ENCODE measurements around the gene HEATR5B.
A peak's percentile ranks its signal among the peaks of the same experiment; 100 is the strongest.

HEATR5B gene

DNA sequence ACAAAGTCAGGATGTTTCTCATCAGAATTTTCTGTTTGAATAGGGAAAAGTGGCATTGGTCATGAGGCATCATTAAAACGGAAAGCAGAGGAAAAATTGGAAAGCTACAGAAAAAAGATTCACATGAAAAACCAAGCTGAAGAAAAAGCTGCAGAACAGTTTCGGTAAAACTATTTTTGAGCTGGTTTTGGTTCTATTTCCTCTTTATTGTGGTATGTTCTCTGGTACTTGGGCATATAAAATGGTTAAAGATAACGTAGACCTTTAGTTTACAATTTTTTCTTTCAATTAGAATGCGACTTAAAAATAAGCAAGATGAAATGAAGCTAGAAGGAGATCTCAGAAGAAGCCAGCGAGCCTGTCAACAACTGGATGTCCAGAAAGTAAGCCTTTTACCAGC, 7.7 kb upstream of the HEATR5B start:
- Mint-ChIP-seq H3K4me3 (no peak overlapping the region), H3K9me3 (ENCODE audit: low read depth) (no peaks in the 10 kb centered on the region), H3K36me3 (peaks cover 10% of the 10 kb centered on the region), H3K4me1 (ENCODE audit: low read depth) (no peaks in the 10 kb centered on the region), H3K27ac (no peak overlapping the region), H3K27me3 (no peaks in the 10 kb centered on the region)

DNA sequence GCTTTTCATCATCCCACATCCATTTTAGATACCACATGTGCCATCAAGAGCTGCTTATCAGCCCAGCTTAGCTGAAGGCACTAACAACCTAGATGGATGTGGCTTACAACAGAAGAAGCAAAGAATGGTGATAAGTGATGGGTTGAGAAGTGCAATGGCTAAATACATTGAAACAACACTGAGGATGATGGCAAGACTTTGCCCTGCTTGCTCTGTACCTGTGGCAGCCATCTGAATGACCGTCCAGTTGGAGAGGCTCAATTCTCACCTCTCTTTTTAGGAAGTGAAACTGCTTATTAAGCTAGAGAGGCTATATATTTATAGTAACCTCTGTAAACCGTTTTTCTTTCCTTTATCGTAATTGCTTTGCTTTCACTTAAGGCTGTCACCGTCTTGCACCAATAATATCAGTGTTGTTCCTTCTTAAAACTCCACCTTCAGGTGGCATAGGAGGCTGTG, 5.9 kb upstream of the HEATR5B start:
- Mint-ChIP-seq H3K27ac (no peak overlapping the region), H3K36me3 (peaks cover 10% of the 10 kb centered on the region)

DNA sequence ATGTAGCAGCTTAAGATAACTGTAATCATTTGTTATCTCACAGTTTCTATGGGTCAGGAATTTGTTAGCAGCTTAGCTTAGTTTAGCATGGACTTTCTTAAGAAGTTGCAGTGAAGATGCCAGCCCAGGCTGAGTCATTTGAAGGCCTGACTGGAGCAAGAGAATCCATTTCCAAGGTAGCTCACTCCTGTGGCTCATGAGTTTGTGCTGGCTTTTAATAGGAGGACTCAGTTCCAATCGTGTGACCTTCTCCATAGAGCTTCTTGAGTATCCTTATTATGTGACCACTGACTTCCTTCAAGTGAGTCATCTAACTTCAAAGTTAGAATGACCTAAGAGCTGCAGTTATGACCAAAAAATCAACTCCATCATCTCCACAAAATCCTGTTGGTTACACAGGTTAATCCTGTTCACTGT, 1.6 kb upstream of the HEATR5B start:
- no peaks in the 10 kb centered on the region for H3K9me3 Mint-ChIP-seq (ENCODE audit: low read depth)
- no peak overlapping the region for H3K4me3 Mint-ChIP-seq
- H3K27ac Mint-ChIP-seq = no peak overlapping the region
- peaks cover 5% of the 10 kb centered on the region for H3K36me3 Mint-ChIP-seq
- H3K4me1 Mint-ChIP-seq (ENCODE audit: low read depth) = peaks cover 16% of the 10 kb centered on the region
- no peaks in the 10 kb centered on the region for H3K27me3 Mint-ChIP-seq

More for the DNA sequence above, 5.9 kb upstream of the HEATR5B start:
- Mint-ChIP-seq H3K4me3 (no peak overlapping the region), H3K4me1 (ENCODE audit: low read depth) (peaks cover 5% of the 10 kb centered on the region), H3K27me3 (no peaks in the 10 kb centered on the region), H3K9me3 (ENCODE audit: low read depth) (no peaks in the 10 kb centered on the region)

DNA sequence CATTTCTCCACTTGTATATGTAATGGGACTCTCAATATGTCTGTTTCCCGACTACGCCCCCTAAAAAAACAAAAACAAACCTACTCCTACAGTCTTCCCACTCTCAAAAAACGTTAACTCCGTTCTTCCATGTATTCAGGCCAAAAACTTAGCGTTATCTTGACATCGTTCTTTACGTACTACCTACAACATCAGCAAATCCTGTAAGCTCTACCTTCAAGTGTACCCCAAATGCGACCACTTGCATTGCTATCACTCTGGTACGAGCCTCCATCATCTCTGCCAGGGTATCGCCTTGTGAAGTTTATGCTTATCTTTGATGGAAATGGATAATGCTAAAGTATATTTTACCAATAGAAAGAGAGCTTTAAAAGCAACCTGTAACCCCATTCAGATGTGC, 625 bp upstream of the HEATR5B start:
- H3K4me3 Mint-ChIP-seq = no peak overlapping the region
- peaks cover 5% of the 10 kb centered on the region for H3K36me3 Mint-ChIP-seq
- peaks cover 25% of the 10 kb centered on the region for H3K4me1 Mint-ChIP-seq (ENCODE audit: low read depth)
- no peak overlapping the region for H3K27ac Mint-ChIP-seq
- H3K27me3 Mint-ChIP-seq = no peaks in the 10 kb centered on the region
- H3K9me3 Mint-ChIP-seq (ENCODE audit: low read depth) = no peaks in the 10 kb centered on the region

DNA sequence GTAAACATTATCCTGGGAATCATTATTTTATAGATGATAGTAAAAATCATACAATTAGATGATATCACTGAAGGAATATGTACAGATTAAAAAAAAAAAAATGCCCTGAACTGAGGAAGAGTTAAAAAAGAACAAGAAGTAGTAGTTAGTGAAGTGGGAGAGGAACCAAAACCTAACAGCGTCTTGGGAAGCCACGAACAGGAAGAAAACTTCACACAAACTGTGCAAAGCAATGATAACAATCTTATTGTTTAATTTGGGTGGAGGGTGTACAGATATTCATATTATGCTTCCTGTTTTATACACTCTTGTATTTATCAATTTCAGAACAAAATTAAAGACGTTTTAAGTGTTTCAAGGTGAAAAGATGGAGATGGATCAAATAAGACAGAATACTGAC, 3.5 kb downstream of the HEATR5B start:
- H3K36me3 Mint-ChIP-seq = peaks cover 4% of the 10 kb centered on the region
- no peaks in the 10 kb centered on the region for H3K9me3 Mint-ChIP-seq (ENCODE audit: low read depth)
- H3K27ac Mint-ChIP-seq = peak overlapping the region; percentile 61
- H3K4me3 Mint-ChIP-seq = peak overlapping the region; percentile 38
- H3K4me1 Mint-ChIP-seq (ENCODE audit: low read depth) = peaks cover 46% of the 10 kb centered on the region
- no peaks in the 10 kb centered on the region for H3K27me3 Mint-ChIP-seq

DNA sequence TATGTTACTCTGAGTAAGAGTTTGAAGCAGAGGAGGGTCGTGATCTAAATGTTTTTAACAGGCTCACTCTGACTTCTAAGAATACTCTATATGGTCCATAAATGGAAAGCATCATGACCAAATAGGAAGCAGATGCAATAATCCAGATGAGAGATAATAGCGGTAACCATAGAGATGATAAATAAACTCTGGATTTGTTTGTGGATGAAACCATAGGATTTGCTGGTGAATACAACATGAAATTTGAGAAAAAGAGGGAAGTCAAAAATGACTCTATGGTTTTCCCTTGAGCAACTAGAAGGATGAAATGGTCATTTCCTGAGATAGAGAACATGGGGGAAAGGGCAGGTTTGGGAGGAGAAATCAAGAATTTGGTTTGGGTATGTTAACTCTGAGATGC, 3.9 kb downstream of the HEATR5B start:
- H3K27me3 Mint-ChIP-seq = no peaks in the 10 kb centered on the region
- H3K36me3 Mint-ChIP-seq = peaks cover 4% of the 10 kb centered on the region

DNA sequence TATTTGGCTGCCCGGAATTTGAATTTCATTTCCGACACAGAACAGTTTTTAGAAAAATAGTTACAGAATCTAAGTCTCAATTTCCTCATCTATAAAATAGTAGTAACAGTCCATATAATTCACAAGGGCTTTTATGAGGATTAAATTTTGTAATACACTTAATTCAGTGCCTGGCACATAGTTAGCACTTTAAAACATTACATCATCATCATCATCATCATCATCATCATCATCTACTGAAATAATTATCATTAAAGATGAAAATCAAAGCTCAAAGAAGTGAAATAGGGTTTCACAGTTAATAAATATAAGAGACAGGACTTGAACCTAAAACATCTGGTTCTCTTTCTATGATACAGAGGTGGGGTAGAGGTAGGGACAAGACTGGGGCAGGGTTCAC, 13.2 kb downstream of the HEATR5B start:
- H3K36me3 Mint-ChIP-seq = peaks cover 15% of the 10 kb centered on the region
- no peak overlapping the region for H3K27ac Mint-ChIP-seq
- H3K4me1 Mint-ChIP-seq (ENCODE audit: low read depth) = peaks cover 23% of the 10 kb centered on the region
- H3K4me3 Mint-ChIP-seq = no peak overlapping the region
- H3K9me3 Mint-ChIP-seq (ENCODE audit: low read depth) = no peaks in the 10 kb centered on the region
- no peaks in the 10 kb centered on the region for H3K27me3 Mint-ChIP-seq

More for the DNA sequence above, 3.9 kb downstream of the HEATR5B start:
- H3K4me1 Mint-ChIP-seq (ENCODE audit: low read depth) = peaks cover 44% of the 10 kb centered on the region
- peak overlapping the region; percentile 61 for H3K27ac Mint-ChIP-seq
- H3K4me3 Mint-ChIP-seq = peak overlapping the region; percentile 38
- no peaks in the 10 kb centered on the region for H3K9me3 Mint-ChIP-seq (ENCODE audit: low read depth)

DNA sequence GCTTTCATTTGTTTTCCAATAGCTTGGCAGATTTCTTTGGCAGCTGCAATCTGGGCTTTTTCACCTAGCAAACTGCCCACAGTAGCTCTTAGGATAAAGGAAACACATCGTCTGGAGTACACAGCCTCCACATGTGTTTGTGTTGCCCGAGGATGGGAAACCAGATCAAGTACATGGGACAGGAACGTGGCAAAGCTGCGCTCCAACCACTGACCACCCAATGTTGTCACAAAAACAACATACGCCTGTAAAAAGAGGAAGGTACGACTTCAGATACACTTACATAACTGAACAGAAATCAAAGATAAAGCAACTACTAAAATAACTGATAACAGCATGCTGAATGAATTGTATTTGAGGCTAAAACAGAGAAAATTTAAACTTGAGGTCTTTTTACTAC, 15.5 kb downstream of the HEATR5B start:
- peaks cover 17% of the 10 kb centered on the region for H3K4me1 Mint-ChIP-seq (ENCODE audit: low read depth)
- no peaks in the 10 kb centered on the region for H3K27me3 Mint-ChIP-seq
- H3K36me3 Mint-ChIP-seq = peaks cover 6% of the 10 kb centered on the region
- H3K9me3 Mint-ChIP-seq (ENCODE audit: low read depth) = no peaks in the 10 kb centered on the region
- no peak overlapping the region for H3K4me3 Mint-ChIP-seq
- H3K27ac Mint-ChIP-seq = no peak overlapping the region

DNA sequence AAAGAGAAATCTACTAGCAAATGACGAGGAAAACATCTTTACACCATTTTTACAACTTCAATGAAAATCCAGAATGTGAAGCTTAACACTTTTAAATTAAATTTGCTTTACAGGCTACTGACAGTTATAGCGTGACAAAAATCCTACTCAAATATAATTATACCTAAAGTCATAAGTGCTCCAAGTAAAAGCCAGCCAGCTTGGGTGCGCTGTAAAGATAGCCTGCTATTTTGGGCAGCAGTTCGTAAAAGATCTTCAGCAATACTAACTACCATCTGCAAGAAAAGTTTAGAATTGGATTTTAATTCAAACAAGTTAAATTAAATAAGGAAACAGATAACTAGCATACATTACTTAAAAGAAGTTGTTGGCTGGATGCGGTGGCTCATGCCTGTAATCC, 22.4 kb downstream of the HEATR5B start:
- no peak overlapping the region for H3K4me3 Mint-ChIP-seq
- H3K27me3 Mint-ChIP-seq = no peaks in the 10 kb centered on the region

DNA sequence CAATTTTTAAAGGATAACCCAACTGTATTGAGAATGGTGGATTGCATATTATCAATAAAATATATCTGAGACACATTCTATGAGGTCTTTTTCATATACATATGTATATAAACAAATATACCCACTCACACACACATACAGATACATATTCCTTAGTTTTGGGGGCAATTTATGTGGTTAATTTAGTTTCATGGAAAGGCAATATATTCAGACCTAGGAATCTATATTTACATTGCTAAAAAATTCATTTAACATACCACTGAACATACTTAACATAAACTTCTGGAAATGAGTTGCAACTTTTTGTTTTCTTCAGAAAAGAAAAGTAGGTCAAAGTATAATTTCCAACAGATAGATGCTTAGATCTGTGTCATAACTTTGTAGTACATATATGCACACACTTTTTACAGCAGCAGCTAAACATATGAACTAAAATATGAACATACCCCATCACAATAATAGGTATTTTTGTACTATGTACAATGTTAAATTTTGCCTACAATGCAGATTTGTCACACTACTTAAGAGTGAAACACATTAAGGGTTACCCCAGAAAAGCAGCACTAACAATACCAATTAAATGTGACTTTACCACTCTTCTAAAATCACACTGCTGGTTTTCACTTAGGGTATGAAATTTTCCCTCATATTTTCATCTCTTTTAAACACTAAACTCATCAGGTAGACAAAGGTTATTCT, 23.0 kb downstream of the HEATR5B start:
- Mint-ChIP-seq H3K27me3 (no peaks in the 10 kb centered on the region), H3K4me3 (no peak overlapping the region), H3K36me3 (peaks cover 19% of the 10 kb centered on the region), H3K4me1 (ENCODE audit: low read depth) (peaks cover 1% of the 10 kb centered on the region), H3K9me3 (ENCODE audit: low read depth) (no peaks in the 10 kb centered on the region), H3K27ac (no peak overlapping the region)

More for the DNA sequence above, 22.4 kb downstream of the HEATR5B start:
- H3K9me3 Mint-ChIP-seq (ENCODE audit: low read depth) = no peaks in the 10 kb centered on the region
- peaks cover 1% of the 10 kb centered on the region for H3K4me1 Mint-ChIP-seq (ENCODE audit: low read depth)
- H3K36me3 Mint-ChIP-seq = peaks cover 18% of the 10 kb centered on the region
- H3K27ac Mint-ChIP-seq = no peak overlapping the region

DNA sequence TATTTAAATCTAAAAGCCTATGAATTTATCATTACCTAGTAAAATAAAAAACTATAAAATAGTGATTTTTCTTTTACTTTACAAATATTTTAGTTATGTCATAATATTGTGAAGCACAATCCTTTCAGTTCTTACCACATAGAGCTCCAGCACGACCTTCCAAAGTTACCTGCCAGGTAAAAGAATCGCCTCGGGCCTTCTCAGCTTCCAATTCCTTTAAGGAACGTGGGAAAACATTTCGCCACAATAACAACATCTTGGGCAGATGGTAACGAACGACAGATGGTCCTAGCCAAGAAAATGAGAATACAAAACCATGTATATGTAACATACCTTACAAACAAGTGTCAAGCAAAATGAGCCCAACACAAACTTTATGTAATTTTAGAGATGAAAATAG, 23.7 kb downstream of the HEATR5B start:
- Mint-ChIP-seq H3K36me3 (peaks cover 19% of the 10 kb centered on the region), H3K9me3 (ENCODE audit: low read depth) (no peaks in the 10 kb centered on the region), H3K27ac (no peak overlapping the region), H3K27me3 (no peaks in the 10 kb centered on the region), H3K4me3 (no peak overlapping the region), H3K4me1 (ENCODE audit: low read depth) (peaks cover 1% of the 10 kb centered on the region)

DNA sequence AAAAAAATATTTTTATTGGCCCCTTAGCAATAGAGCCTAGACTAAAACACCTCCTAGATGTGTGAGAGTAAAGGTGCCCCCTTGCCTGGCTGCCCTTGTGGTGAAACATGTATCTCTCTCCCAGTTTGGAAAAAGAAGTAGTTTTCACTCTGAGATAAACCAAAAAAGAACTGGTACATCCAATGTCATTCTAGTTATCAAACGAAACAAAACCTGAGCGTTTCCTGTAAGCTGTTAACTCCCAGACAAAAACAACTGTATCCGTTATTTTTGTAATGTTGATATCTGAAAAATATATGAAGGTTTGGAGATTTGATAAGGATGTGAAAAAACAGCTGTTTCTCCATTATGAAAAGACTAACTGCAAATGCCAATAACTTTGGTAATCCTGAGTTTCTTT, 24.3 kb downstream of the HEATR5B start:
- Mint-ChIP-seq H3K36me3 (peaks cover 19% of the 10 kb centered on the region), H3K27me3 (no peaks in the 10 kb centered on the region), H3K4me1 (ENCODE audit: low read depth) (peaks cover 1% of the 10 kb centered on the region), H3K9me3 (ENCODE audit: low read depth) (no peaks in the 10 kb centered on the region), H3K4me3 (no peak overlapping the region), H3K27ac (no peak overlapping the region)

DNA sequence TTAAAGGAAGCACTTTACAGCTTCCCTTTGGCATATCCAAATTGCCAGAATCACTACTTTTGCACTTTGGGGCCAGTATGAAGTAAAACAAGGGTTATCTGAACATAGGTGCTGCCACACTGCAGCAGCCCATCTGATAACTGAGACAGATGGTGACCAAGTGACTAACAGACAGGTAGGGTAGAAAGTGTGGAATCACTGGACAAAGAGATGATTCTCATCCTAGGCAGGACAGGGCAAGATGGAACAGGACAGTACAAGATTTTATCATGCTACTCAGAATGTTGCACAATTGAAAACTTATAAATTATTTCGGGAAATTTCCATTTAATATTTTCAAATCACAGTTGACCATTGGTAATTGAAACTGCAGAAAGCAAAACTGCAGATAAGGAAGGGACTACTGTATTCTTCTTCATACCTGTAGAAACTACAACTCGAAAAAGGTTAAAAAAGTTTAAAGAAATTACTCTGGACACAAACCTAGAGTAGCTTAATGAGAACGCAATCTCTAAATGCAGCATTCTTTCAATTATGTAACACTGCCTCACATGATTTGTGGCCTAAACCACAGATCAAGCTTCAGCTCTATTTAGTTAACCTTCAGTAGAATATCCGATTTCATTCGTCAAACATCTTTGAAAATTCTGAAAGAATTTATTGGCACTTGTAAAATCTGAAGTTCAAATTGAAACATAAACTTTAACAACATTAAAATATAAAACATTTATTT, 31.4 kb downstream of the HEATR5B start:
- Mint-ChIP-seq H3K4me1 (ENCODE audit: low read depth) (no peaks in the 10 kb centered on the region), H3K27me3 (no peaks in the 10 kb centered on the region), H3K27ac (no peak overlapping the region), H3K4me3 (no peak overlapping the region), H3K36me3 (peaks cover 12% of the 10 kb centered on the region), H3K9me3 (ENCODE audit: low read depth) (no peaks in the 10 kb centered on the region)

DNA sequence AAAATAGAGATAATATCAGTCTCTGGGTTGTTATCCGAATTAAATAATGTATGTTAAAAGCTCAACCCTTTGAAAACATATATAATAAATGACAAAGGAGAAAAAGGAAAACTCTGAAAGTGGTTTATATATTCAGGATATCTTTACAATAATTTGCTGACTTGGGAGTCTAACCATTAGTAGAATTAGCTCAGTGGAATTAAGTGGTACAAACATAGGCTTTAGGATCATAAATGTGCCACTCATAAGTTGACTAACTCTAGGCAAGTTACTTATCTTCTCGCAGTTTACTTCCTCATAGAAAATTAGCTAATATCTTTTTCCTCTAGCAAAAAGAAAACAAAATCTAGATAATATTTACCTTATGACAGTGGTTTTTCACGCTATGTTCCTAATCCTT, 44.6 kb downstream of the HEATR5B start:
- Mint-ChIP-seq H3K4me1 (ENCODE audit: low read depth) (no peaks in the 10 kb centered on the region), H3K4me3 (no peak overlapping the region), H3K27me3 (no peaks in the 10 kb centered on the region), H3K27ac (no peak overlapping the region), H3K9me3 (ENCODE audit: low read depth) (no peaks in the 10 kb centered on the region), H3K36me3 (peaks cover 18% of the 10 kb centered on the region)

DNA sequence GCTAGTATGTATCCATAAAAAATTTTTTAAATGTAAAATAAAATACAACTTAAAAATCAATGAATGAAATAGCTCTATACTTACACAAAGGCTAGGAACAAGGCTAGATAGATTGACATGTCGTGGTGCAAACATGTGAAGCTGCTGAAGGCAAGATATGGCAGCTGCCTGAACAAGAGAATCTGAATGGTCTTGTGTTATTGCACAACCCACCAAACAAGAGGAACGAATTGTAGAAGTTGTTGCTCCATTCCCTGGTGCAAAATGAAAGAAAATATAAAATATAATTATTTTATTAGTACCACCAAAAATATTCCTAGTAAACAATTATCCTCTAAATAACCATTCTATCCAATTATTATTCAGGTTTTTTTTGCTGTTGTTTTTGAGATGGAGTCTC, 46.4 kb downstream of the HEATR5B start:
- Mint-ChIP-seq H3K9me3 (ENCODE audit: low read depth) (no peaks in the 10 kb centered on the region), H3K4me3 (no peak overlapping the region), H3K36me3 (peaks cover 10% of the 10 kb centered on the region), H3K27me3 (no peaks in the 10 kb centered on the region), H3K4me1 (ENCODE audit: low read depth) (no peaks in the 10 kb centered on the region), H3K27ac (no peak overlapping the region)
